ENCODE results near the gene NAB2.
A peak's percentile ranks its signal among the peaks of the same experiment; 100 is the strongest.
"Not testable (repeated sequence)": the region's sequence is repeated elsewhere in the genome, so short reads cannot be mapped to it uniquely, and the experiment has no call there.

The NAB2 gene, protein sequence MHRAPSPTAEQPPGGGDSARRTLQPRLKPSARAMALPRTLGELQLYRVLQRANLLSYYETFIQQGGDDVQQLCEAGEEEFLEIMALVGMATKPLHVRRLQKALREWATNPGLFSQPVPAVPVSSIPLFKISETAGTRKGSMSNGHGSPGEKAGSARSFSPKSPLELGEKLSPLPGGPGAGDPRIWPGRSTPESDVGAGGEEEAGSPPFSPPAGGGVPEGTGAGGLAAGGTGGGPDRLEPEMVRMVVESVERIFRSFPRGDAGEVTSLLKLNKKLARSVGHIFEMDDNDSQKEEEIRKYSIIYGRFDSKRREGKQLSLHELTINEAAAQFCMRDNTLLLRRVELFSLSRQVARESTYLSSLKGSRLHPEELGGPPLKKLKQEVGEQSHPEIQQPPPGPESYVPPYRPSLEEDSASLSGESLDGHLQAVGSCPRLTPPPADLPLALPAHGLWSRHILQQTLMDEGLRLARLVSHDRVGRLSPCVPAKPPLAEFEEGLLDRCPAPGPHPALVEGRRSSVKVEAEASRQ

DNA sequence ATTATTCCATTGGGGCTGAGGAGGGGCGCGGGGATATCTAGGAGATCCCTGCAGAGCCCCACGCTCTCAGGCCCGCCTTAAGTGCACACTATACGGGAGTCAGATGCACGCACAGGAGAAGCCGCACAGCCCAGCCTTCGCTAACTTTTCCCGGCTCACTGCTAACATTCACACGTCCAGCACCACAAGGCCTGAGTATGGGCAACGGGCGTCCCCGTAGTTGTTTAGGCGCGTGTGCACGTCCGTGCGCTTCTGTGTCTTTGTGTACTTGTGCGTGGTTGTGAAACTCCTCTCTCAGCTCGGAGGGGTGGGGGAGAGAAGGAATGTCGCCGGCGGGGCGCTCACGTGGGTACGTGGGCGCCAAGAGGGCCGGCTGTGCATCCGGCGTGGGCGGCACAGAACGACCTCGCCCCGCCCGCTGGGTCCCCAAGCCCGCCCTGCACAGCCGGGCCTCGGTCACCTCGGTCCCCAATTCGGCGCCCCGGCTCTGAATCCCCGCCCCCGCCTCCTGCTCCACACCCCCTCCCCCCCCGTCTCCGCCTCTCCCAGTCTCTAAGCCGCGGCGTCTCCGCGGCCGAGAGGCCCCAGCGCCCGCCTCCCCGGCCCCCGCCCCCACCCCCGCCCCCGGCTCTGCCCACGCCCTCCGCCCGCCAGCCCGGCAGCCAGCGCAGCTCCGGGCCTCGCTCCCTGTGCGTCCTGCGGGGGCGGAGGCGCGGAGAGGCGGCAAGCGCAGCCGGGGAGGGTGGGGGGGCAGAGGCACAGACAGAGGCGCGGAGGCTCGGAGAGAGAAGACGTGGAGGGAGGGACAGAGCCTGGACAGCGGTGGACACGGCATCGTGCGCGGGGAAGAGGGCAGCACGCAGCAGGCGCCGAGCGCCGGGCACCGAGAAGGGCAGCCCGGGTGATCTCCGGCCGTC, at the start of gene NAB2:
TSS of gene NAB2 (plus strand) at position 761 of the 917 bp plus-strand sequence. CDS start 158 bp downstream, outside the sequence.
- DNase-seq (ENCODE audit: low spot score) = peak; percentile 95

GRCh38 chr12:57040211-57040610, 48.7 kb upstream of the NAB2 start:
- DNase-seq (ENCODE audit: low spot score) = no peak

DNA sequence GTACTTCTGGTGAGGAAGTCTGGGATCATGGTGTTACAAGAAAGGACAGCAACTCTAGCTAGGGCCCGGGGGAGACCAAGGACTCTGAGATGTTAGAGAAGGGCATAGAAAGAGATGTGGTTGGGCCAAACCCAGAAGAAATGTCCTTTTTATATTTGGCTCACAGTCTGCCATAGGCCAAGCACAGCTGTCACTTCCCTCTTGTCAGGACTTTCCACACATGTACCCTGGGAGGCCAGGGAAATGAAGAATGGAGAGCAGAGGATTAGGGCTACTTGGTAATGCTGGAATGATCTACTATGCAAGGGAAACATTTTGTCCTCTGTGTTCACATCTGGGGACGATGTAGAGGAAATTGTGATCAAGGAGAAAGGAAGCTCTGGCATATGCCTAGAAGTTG, 48.2 kb upstream of the NAB2 start:
- DNase-seq (ENCODE audit: low spot score) = no peak

DNA sequence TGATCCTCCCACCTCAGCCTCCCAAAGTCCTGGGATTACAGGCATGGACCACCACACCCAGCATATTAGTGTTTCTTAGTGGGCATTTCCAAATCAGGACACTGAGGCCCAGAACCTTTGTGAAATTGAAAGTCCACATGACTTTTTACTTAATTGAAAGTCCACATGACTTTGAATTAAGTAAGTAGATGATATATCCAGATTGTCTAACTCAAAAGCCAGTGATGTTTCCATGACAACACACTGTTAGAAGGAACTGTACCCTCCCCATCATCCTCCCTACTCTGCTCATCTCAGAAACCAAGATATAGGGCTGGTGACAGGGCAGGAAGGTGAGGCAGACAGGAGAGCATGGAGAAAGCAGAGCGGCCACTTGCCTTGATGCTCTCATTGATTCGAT, 46.2 kb upstream of the NAB2 start:
- DNase-seq (ENCODE audit: low spot score) = no peak

- no peak for DNase-seq (ENCODE audit: low spot score)
Observed at GRCh38 chr12:57044468-57044867, 44.4 kb upstream of the NAB2 start.

DNA sequence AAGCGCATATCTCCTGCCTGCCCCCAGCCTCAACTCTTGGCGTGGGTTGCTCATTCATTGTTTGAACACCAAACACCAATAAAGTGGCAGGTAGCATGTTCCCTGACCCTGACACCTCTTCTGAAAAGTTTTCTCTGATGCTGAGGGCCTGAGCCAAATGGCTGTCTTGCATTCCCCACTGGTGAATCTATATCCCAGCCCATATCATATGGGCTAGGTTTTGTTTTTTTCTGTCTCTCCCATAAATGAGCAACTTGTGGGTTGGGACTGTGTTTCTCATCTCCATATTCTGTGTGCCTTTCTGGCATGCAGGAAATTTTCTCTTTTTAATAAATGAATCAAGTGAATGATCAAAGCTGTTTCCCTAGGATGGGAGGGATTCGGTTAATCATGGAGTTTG, 44.0 kb upstream of the NAB2 start:
- no peak for DNase-seq (ENCODE audit: low spot score)

DNA sequence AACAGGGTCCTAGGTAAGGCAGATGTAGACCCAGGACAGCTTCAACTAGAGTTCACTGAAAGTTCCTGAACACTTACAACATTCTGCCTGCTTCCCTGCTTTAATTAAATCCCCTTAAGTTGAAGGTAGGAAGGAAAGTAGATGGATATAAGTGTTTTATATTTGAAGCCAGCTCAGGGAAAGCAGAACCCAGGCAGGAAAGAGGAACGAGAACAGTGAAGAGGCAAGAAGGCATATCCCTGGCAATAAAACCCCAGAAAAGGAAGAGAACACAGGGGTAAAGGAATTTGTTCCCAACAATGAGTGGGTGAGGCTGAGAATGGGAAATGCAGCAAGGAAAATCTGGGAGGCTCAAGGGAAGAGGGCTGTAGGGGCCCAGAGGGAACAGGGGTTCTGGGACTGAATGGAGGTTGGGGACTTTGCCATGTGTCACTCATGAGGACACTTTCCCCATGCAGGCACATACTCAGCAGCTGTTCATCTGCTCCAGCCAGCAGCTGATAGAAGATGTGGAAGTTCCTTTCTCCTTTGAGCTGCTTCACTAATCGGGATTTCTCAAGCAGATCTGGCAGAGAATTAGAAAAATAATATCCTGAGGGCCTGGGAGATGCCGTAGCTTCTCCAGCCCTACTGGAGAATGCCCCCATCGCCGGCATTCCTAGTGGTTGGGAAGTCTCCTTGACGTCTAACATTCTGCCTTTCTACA, 42.7 kb upstream of the NAB2 start:
- no peak for DNase-seq (ENCODE audit: low spot score)

- DNase-seq (ENCODE audit: low spot score) = peak; percentile 28
Observed at GRCh38 chr12:57046947-57047890, 41.7 kb upstream of the NAB2 start.

- no peak for DNase-seq (ENCODE audit: low spot score)
Observed at GRCh38 chr12:57047981-57048380, 40.9 kb upstream of the NAB2 start.

- DNase-seq (ENCODE audit: low spot score) = no peak
Observed at GRCh38 chr12:57048423-57049118, 40.3 kb upstream of the NAB2 start.

DNA sequence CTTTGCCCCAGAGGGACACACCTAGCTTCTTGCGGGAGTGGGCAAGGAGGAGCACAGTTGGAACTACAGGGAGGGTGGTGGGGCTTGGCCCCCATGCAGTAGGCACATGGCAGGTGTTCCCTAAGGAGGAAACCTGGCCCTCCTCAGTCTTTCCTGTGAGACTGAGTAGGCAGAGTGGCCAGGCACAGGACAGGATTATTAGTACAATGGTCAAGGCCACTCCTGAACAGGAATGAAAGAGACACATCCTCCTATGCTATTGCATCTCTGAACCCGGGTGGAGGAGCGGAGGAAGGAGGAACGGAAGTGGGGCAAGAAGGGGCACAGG, 39.8 kb upstream of the NAB2 start:
- DNase-seq (ENCODE audit: low spot score) = no peak

DNA sequence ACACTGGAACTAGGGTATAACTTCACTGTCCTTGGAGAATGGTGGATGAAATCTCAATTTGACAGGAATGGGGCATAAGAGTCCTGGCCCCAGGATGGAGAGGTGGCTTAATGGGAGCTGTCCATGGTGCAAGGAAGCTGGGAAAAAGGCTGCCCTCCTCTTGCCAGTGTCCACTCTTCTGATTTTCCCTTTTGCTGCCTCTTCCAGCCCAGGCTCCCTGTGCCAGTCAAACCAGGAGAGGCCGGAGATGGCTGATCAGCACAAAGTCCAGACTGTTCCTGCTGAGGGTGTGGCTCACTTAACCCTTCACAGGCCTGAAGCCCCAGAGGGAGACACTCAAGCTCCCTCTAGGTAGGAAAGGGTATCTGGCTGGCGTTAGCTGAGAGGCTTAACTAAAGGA, 39.0 kb upstream of the NAB2 start, which contains the start of gene MYO1A:
TSS of gene MYO1A (minus strand) at position 240 of the 400 bp plus-strand sequence. CDS start 1,806 bp downstream, outside the sequence.
- no peak for DNase-seq (ENCODE audit: low spot score)

DNA sequence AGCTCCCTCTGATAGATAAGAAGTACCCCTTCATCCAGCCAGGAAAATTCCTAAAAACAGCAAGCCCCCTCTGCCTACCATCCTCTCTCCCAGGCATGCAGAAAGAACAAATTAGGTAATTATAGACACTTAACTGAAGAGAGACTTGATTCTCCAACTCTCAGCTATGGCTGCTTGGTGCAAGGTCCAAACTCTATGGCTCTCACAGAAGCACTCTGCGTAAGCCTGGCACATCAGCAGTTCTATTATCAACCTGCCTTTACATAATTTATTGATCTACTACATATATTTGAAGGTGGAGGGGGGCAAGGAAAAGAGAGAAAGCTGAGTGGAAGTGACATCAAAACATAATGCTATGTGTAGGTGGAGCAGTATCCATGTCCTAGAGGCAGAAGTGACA, 37.9 kb upstream of the NAB2 start:
- DNase-seq (ENCODE audit: low spot score) = no peak

DNA sequence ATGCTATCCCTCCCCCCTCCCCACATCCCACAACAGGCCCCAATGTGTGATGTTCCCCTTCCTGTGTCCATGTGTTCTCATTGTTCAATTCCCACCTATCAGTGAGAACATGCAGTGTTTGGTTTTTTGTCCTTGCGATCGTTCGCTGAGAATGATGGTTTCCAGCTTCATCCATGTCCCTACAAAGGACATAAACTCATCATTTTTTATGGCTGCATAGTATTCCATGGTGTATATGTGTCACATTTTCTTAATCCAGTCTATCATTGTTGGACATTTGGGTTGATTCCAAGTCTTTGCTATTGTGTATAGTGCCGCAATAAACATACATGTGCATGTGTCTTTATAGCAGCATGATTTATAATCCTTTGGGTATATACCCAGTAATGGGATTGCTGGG, 35.8 kb upstream of the NAB2 start:
- DNase-seq (ENCODE audit: low spot score) = not testable (repeated sequence)

- DNase-seq (ENCODE audit: low spot score) = not testable (repeated sequence)
Observed at GRCh38 chr12:57053901-57054300, 35.0 kb upstream of the NAB2 start.

DNA sequence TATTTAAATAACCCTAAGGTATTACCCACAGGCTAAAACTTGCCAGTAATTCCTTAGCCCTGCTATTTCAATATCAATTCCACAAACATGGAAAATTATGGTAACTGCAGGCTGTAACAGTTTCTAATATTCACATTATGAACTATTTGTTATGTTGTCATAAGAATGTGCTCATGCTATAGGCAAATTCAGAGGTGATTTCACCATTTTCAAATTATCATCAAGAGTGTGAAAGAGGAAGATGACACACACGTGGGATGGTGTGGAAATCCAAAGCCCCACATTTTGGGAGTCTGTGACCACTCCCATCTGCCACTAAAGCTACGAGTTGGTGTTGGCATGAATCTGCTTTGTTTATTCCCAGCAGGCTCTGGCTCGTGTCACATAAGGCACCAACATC, 33.1 kb upstream of the NAB2 start:
- no peak for DNase-seq (ENCODE audit: low spot score)

DNA sequence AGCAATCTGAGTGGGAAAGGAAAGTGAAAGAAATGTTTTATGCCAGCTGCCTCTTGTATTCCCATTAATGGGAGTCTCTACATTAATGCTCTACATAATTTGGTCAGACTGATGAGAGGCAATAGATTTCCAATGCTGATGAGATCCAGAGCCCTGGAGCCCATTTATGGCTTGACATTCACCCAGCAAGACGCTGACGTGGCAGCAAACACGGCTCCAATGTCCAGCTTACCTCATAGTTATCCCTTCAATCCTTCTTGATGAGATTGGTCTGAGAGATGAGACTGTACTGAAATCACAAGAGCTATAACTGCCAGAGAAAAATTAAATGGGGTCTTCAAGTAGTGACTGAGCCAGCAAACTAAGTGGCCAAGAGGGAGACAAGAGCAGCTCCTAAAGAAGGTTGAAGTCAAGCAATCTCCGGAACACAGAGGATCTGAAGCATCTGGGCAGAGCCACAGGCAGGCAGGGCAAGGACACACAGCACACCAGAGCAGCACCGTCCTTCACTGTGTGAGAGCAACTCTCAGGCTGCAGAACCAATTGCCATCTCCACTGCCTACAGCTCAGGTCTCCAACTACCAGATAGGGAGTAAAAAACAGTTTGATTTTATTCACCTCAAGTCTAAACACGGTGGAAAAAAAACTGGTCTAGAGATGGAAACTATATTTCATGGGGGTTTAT, 31.7 kb upstream of the NAB2 start:
- DNase-seq (ENCODE audit: low spot score) = no peak

DNA sequence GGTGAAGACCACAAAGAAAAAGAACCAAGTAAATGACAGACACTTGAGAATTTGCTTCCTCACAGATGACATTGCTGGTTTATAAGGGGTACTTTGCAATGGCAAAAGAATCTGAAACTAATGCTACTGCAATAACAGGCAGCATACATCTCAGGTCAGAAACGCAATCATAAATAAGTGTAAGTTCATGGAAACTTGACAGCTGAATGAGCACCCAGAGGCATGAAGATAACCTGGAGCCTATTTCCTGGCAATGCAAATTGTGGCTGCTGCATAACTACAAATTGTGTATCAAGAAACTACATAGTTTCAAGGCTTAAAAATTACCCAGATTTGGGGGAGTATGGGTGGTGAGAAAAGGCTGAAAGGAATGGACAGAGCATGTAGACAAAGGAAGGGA, 30.5 kb upstream of the NAB2 start:
- DNase-seq (ENCODE audit: low spot score) = no peak

GRCh38 chr12:57063991-57064685, 24.8 kb upstream of the NAB2 start:
- peak; percentile 69 for DNase-seq (ENCODE audit: low spot score)

Data from CD4-positive, alpha-beta T cell treated with Interleukin-15 for 4 hours (primary cell).